ENCODE data around the gene ZNF562.
A peak's percentile ranks its signal among the peaks of the same experiment; 100 is the strongest.

The ZNF562 gene

GRCh38 chr19:9673912-9674662 lies 813 bp downstream of the ZNF562 start:
- no CpG with 5 or more reads among the region's 13 CpGs for WGBS (ENCODE audit: extremely low coverage, insufficient coverage, low lambda C conversion rate)
- Histone ChIP-seq H2BK120ac (ENCODE audit: low read depth, low read length) (no peak overlapping the region), H2BK15ac (replicated peaks; ENCODE audit: low read depth) (no peak overlapping the region), H2BK5ac (ENCODE audit: low read length) (no peak overlapping the region), H4K8ac (ENCODE audit: low read depth, low read length) (no peak overlapping the region), H3K27me3 (ENCODE audit: insufficient read depth, low read length, poor library complexity) (no peaks in the 10 kb centered on the region), H3K4ac (ENCODE audit: low read depth, low read length) (peak overlapping the region; percentile 85), H4K5ac (ENCODE audit: low read length) (no peak overlapping the region), H3K36me3 (ENCODE audit: control insufficient read depth, insufficient read depth, low read length) (peaks cover 2% of the 10 kb centered on the region), H3K56ac (ENCODE audit: low read length) (peak overlapping the region; percentile 88), H3K4me1 (ENCODE audit: control insufficient read depth, low read depth, low read length) (no peaks in the 10 kb centered on the region), H3K79me2 (ENCODE audit: control insufficient read depth, insufficient read depth, low read length) (peaks cover 41% of the 10 kb centered on the region), H3K9ac (ENCODE audit: low read length) (peak overlapping the region; percentile 74), H3K4me2 (ENCODE audit: low read length) (peak overlapping the region; percentile 21), H3K18ac (ENCODE audit: low read length) (peak overlapping the region; percentile 95), H3K27ac (ENCODE audit: low read depth, low read length) (peak overlapping the region; percentile 87), H3K23ac (ENCODE audit: low read length) (no peak overlapping the region), H2AK5ac (ENCODE audit: low read length) (no peak overlapping the region), H3K79me1 (ENCODE audit: low read length) (peaks cover 9% of the 10 kb centered on the region), H3K4me3 (ENCODE audit: low read length) (peak overlapping the region; percentile 63)
- DNase-seq = peak; percentile 32

GRCh38 chr19:9672893-9673292 lies 2.0 kb downstream of the ZNF562 start:
- H2AK5ac ChIP-seq (ENCODE audit: low read length) = no peak overlapping the region
- H3K79me2 ChIP-seq (ENCODE audit: control insufficient read depth, insufficient read depth, low read length) = peaks cover 50% of the 10 kb centered on the region
- no peak overlapping the region for H4K5ac ChIP-seq (ENCODE audit: low read length)
- no peaks in the 10 kb centered on the region for H3K4me1 ChIP-seq (ENCODE audit: control insufficient read depth, low read depth, low read length)
- peaks cover 2% of the 10 kb centered on the region for H3K36me3 ChIP-seq (ENCODE audit: control insufficient read depth, insufficient read depth, low read length)
- DNase-seq = peak; percentile 23
- H3K4me2 ChIP-seq (ENCODE audit: low read length) = no peak overlapping the region
- no peak overlapping the region for H3K4me3 ChIP-seq (ENCODE audit: low read length)
- H3K4ac ChIP-seq (ENCODE audit: low read depth, low read length) = no peak overlapping the region
- peaks cover 9% of the 10 kb centered on the region for H3K79me1 ChIP-seq (ENCODE audit: low read length)
- no peak overlapping the region for H3K9ac ChIP-seq (ENCODE audit: low read length)
- no peak overlapping the region for H3K18ac ChIP-seq (ENCODE audit: low read length)
- WGBS (ENCODE audit: extremely low coverage, insufficient coverage, low lambda C conversion rate) = no CpG with 5 or more reads among the region's 4 CpGs
- H3K23ac ChIP-seq (ENCODE audit: low read length) = no peak overlapping the region
- H2BK15ac ChIP-seq (replicated peaks; ENCODE audit: low read depth) = no peak overlapping the region
- H2BK120ac ChIP-seq (ENCODE audit: low read depth, low read length) = no peak overlapping the region
- H4K8ac ChIP-seq (ENCODE audit: low read depth, low read length) = no peak overlapping the region
- H2BK5ac ChIP-seq (ENCODE audit: low read length) = no peak overlapping the region
- H3K27ac ChIP-seq (ENCODE audit: low read depth, low read length) = no peak overlapping the region
- H3K56ac ChIP-seq (ENCODE audit: low read length) = no peak overlapping the region
- H3K27me3 ChIP-seq (ENCODE audit: insufficient read depth, low read length, poor library complexity) = no peaks in the 10 kb centered on the region

DNA sequence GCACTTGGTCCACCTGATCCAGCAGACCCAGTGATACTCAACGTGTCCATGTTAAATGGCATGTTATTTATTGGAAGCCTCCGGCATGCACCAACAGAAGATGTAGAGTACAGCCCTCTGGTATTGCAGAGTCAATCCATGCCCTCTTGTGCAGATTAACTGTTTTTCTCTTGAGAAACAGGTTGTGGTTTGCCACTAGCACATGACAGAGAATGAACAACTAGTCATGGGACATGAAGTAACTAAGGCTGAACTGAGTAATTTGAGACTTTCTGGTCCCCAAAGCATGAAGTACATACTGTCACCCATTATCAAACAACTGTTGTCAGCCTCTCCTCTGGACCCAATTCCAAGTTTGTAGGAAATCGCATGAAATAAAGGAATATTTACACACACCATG lies 3.2 kb downstream of the ZNF562 start:
- Histone ChIP-seq H4K5ac (ENCODE audit: low read length) (no peak overlapping the region), H3K27ac (ENCODE audit: low read depth, low read length) (no peak overlapping the region), H3K9ac (ENCODE audit: low read length) (no peak overlapping the region), H2BK15ac (replicated peaks; ENCODE audit: low read depth) (no peak overlapping the region), H3K27me3 (ENCODE audit: insufficient read depth, low read length, poor library complexity) (no peaks in the 10 kb centered on the region), H4K8ac (ENCODE audit: low read depth, low read length) (no peak overlapping the region), H3K36me3 (ENCODE audit: control insufficient read depth, insufficient read depth, low read length) (peaks cover 2% of the 10 kb centered on the region), H3K23ac (ENCODE audit: low read length) (no peak overlapping the region), H3K4me3 (ENCODE audit: low read length) (no peak overlapping the region), H2AK5ac (ENCODE audit: low read length) (no peak overlapping the region), H3K79me2 (ENCODE audit: control insufficient read depth, insufficient read depth, low read length) (peaks cover 62% of the 10 kb centered on the region), H2BK120ac (ENCODE audit: low read depth, low read length) (no peak overlapping the region), H2BK5ac (ENCODE audit: low read length) (no peak overlapping the region), H3K18ac (ENCODE audit: low read length) (no peak overlapping the region), H3K56ac (ENCODE audit: low read length) (no peak overlapping the region), H3K4ac (ENCODE audit: low read depth, low read length) (no peak overlapping the region), H3K4me1 (ENCODE audit: control insufficient read depth, low read depth, low read length) (no peaks in the 10 kb centered on the region), H3K79me1 (ENCODE audit: low read length) (peaks cover 9% of the 10 kb centered on the region), H3K4me2 (ENCODE audit: low read length) (no peak overlapping the region)
- no CpG with 5 or more reads among the region's 3 CpGs for WGBS (ENCODE audit: extremely low coverage, insufficient coverage, low lambda C conversion rate)
- DNase-seq = no peak

- no peak overlapping the region for H3K27ac ChIP-seq (ENCODE audit: low read depth, low read length)
- no peaks in the 10 kb centered on the region for H3K27me3 ChIP-seq (ENCODE audit: insufficient read depth, low read length, poor library complexity)
- peaks cover 8% of the 10 kb centered on the region for H3K79me1 ChIP-seq (ENCODE audit: low read length)
- H2BK5ac ChIP-seq (ENCODE audit: low read length) = no peak overlapping the region
- H3K18ac ChIP-seq (ENCODE audit: low read length) = no peak overlapping the region
- no peak overlapping the region for H2BK15ac ChIP-seq (replicated peaks; ENCODE audit: low read depth)
- peaks cover 2% of the 10 kb centered on the region for H3K36me3 ChIP-seq (ENCODE audit: control insufficient read depth, insufficient read depth, low read length)
- H4K8ac ChIP-seq (ENCODE audit: low read depth, low read length) = no peak overlapping the region
- no peak overlapping the region for H3K4ac ChIP-seq (ENCODE audit: low read depth, low read length)
- peaks cover 83% of the 10 kb centered on the region for H3K79me2 ChIP-seq (ENCODE audit: control insufficient read depth, insufficient read depth, low read length)
- H3K9ac ChIP-seq (ENCODE audit: low read length) = no peak overlapping the region
- WGBS (ENCODE audit: extremely low coverage, insufficient coverage, low lambda C conversion rate) = no CpG with 5 or more reads among the region's 2 CpGs
- no peaks in the 10 kb centered on the region for H3K4me1 ChIP-seq (ENCODE audit: control insufficient read depth, low read depth, low read length)
- H2AK5ac ChIP-seq (ENCODE audit: low read length) = no peak overlapping the region
- H3K4me2 ChIP-seq (ENCODE audit: low read length) = no peak overlapping the region
- no peak overlapping the region for H3K23ac ChIP-seq (ENCODE audit: low read length)
- no peak overlapping the region for H3K4me3 ChIP-seq (ENCODE audit: low read length)
- DNase-seq = no peak
- no peak overlapping the region for H2BK120ac ChIP-seq (ENCODE audit: low read depth, low read length)
- H4K5ac ChIP-seq (ENCODE audit: low read length) = no peak overlapping the region
- no peak overlapping the region for H3K56ac ChIP-seq (ENCODE audit: low read length)
Measured at GRCh38 chr19:9668544-9668943, 6.4 kb downstream of the ZNF562 start.

- Histone ChIP-seq H3K4me1 (ENCODE audit: control insufficient read depth, low read depth, low read length) (no peaks in the 10 kb centered on the region), H3K56ac (ENCODE audit: low read length) (no peak overlapping the region), H3K36me3 (ENCODE audit: control insufficient read depth, insufficient read depth, low read length) (no peaks in the 10 kb centered on the region), H3K18ac (ENCODE audit: low read length) (no peak overlapping the region), H3K27me3 (ENCODE audit: insufficient read depth, low read length, poor library complexity) (no peaks in the 10 kb centered on the region), H2BK15ac (replicated peaks; ENCODE audit: low read depth) (no peak overlapping the region), H2AK5ac (ENCODE audit: low read length) (no peak overlapping the region), H3K79me2 (ENCODE audit: control insufficient read depth, insufficient read depth, low read length) (peaks cover 82% of the 10 kb centered on the region), H3K79me1 (ENCODE audit: low read length) (peaks cover 5% of the 10 kb centered on the region), H3K4me2 (ENCODE audit: low read length) (no peak overlapping the region), H3K27ac (ENCODE audit: low read depth, low read length) (no peak overlapping the region), H3K4ac (ENCODE audit: low read depth, low read length) (no peak overlapping the region), H4K5ac (ENCODE audit: low read length) (no peak overlapping the region), H2BK120ac (ENCODE audit: low read depth, low read length) (no peak overlapping the region), H2BK5ac (ENCODE audit: low read length) (no peak overlapping the region), H3K23ac (ENCODE audit: low read length) (no peak overlapping the region), H4K8ac (ENCODE audit: low read depth, low read length) (no peak overlapping the region), H3K9ac (ENCODE audit: low read length) (no peak overlapping the region), H3K4me3 (ENCODE audit: low read length) (no peak overlapping the region)
- DNase-seq = no peak
- WGBS (ENCODE audit: extremely low coverage, insufficient coverage, low lambda C conversion rate) = no CpG with 5 or more reads among the region's 3 CpGs
Measured at GRCh38 chr19:9667898-9668297, 7.0 kb downstream of the ZNF562 start.

DNA sequence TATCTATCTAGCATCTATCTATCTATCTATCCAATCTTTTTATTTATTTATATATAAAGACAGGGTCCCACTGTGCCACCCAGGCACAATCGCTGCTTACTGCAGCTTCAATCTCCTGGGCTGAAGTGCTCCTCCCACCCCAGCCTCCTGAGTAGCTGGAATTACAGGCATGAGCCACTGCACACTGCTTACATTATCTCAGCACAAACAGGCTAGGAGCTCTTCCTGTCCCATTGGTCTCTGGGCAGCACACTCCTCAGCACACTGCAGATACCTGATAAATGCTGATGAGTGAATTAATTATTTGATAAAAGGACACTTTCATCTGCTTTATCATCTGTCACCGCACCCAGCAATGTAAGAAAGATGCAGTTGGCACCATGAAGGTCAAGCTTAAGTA lies 16.1 kb downstream of the ZNF562 start:
- Histone ChIP-seq H2AK5ac (ENCODE audit: low read length) (no peak overlapping the region), H3K79me2 (ENCODE audit: control insufficient read depth, insufficient read depth, low read length) (peaks cover 32% of the 10 kb centered on the region), H2BK120ac (ENCODE audit: low read depth, low read length) (no peak overlapping the region), H3K4ac (ENCODE audit: low read depth, low read length) (no peak overlapping the region), H3K56ac (ENCODE audit: low read length) (no peak overlapping the region), H3K4me2 (ENCODE audit: low read length) (no peak overlapping the region), H3K23ac (ENCODE audit: low read length) (no peak overlapping the region), H3K27me3 (ENCODE audit: insufficient read depth, low read length, poor library complexity) (no peaks in the 10 kb centered on the region), H4K8ac (ENCODE audit: low read depth, low read length) (no peak overlapping the region), H3K36me3 (ENCODE audit: control insufficient read depth, insufficient read depth, low read length) (peaks cover 9% of the 10 kb centered on the region), H3K79me1 (ENCODE audit: low read length) (peaks cover 6% of the 10 kb centered on the region), H2BK5ac (ENCODE audit: low read length) (no peak overlapping the region), H4K5ac (ENCODE audit: low read length) (no peak overlapping the region), H3K27ac (ENCODE audit: low read depth, low read length) (no peak overlapping the region), H3K18ac (ENCODE audit: low read length) (no peak overlapping the region), H2BK15ac (replicated peaks; ENCODE audit: low read depth) (no peak overlapping the region), H3K4me3 (ENCODE audit: low read length) (no peak overlapping the region), H3K9ac (ENCODE audit: low read length) (no peak overlapping the region), H3K4me1 (ENCODE audit: control insufficient read depth, low read depth, low read length) (no peaks in the 10 kb centered on the region)
- peak; percentile 25 for DNase-seq
- WGBS (ENCODE audit: extremely low coverage, insufficient coverage, low lambda C conversion rate) = no CpG with 5 or more reads among the region's 2 CpGs

All from mesendoderm (in vitro differentiated cells).